ENCODE results near the gene LRRK2.
"Not testable (repeated sequence)": the region's sequence is repeated elsewhere in the genome, so short reads cannot be mapped to it uniquely, and the experiment has no call there.

Gene LRRK2

GRCh38 chr12:40215982-40216381 is 8.8 kb upstream of the LRRK2 start:
- no peak for DNase-seq

GRCh38 chr12:40216516-40217288 is 8.1 kb upstream of the LRRK2 start:
- DNase-seq: no peak

GRCh38 chr12:40219760-40220159 is 5.0 kb upstream of the LRRK2 start:
- DNase-seq: no peak

- no peak for DNase-seq
These were observed 2.5 kb upstream of the LRRK2 start for GRCh38 chr12:40222247-40222646.

- DNase-seq: no peak
These were observed 1.2 kb upstream of the LRRK2 start for GRCh38 chr12:40223646-40224045.

- DNase-seq: no peak
These were observed 663 bp downstream of the LRRK2 start for GRCh38 chr12:40225337-40225983.

- no peak for DNase-seq
These were observed 1.3 kb downstream of the LRRK2 start for GRCh38 chr12:40225984-40226602.

- DNase-seq: no peak
These were observed 1.9 kb downstream of the LRRK2 start for GRCh38 chr12:40226705-40227104.

GRCh38 chr12:40227447-40227846 is 2.6 kb downstream of the LRRK2 start:
- DNase-seq: no peak

GRCh38 chr12:40228727-40229126 is 3.9 kb downstream of the LRRK2 start:
- no peak for DNase-seq

- DNase-seq: no peak
These were observed 5.2 kb downstream of the LRRK2 start for GRCh38 chr12:40229690-40230651.

GRCh38 chr12:40232602-40233001 is 7.8 kb downstream of the LRRK2 start:
- DNase-seq: no peak

GRCh38 chr12:40233741-40234367 is 9.1 kb downstream of the LRRK2 start:
- DNase-seq: no peak

- DNase-seq: no peak
These were observed 11.6 kb downstream of the LRRK2 start for GRCh38 chr12:40236357-40236850.

GRCh38 chr12:40238266-40238902 is 13.6 kb downstream of the LRRK2 start:
- DNase-seq: no peak

GRCh38 chr12:40238979-40239378 is 14.2 kb downstream of the LRRK2 start:
- no peak for DNase-seq

GRCh38 chr12:40240779-40241178 is 16.0 kb downstream of the LRRK2 start:
- DNase-seq: no peak

- no peak for DNase-seq
These were observed 16.9 kb downstream of the LRRK2 start for GRCh38 chr12:40241741-40242140.

GRCh38 chr12:40244526-40245156 is 19.8 kb downstream of the LRRK2 start:
- DNase-seq: not testable (repeated sequence)

- no peak for DNase-seq
These were observed 23.2 kb downstream of the LRRK2 start for GRCh38 chr12:40248034-40248433.

- no peak for DNase-seq
These were observed 23.9 kb downstream of the LRRK2 start for GRCh38 chr12:40248585-40249297.
